Measurements from ENCODE around the gene HDAC9. TPM values are rescaled to one million over a fixed set of nuclear protein-coding genes. Genes with fewer than 3 reads are reported as not detected.

Gene HDAC9
- polyA plus RNA-seq: 10 to 100 TPM; 10.1 to 28.7 (median 18.1) TPM

DNA sequence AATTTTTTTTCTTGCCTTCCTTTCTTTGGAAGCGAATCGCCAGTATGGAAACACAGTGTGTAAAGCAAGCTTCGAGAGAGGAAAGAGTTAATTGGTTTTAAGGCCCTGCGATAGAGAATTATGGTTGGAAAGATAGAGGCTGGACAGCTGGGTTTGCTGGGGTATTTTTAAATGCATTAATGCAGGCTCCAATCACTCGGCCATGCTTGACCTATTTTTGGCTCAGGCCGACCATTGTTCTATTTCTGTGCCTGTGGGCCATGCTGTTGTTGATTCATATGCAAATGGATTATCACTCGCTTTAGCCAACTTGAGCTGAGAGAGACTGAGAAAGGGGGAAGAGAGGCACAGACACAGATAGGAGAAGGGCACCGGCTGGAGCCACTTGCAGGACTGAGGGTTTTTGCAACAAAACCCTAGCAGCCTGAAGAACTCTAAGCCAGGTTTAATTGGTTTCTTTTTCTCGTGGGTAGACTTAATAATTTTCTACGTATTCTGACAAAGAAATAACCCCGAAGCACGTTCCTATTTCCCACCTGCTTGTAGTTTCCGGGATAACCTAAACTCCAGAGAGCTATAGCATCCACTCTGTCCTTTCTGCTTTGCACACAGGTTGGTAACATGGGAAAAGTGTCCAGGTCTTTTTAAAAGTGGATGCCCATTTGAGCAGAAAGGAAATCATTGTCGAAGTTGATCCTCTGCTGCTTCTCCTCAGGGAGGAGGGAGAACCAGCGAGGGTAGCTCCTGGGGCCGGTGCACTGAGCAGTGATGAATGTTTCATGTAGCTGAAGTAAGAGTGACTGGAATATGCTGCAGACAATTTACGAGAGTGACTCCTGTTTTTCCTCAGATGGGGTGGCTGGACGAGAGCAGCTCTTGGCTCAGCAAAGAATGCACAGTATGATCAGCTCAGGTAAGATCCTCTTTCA lies at the start of gene HDAC9:
Gene HDAC9, plus strand, starts transcription at position 338 of the 929 bp plus-strand sequence. Its CDS starts 554 bp downstream, at position 892.
- Mint-ChIP-seq H3K4me3 (peak within 1 kb of the TSS; percentile 66 to 89 (median 79)), H3K27me3 (ENCODE audit: low read depth in 3 of 3) (no peaks in the 10 kb centered on the region), H3K27ac (peak within 1 kb of the TSS in 4 of 6 donors; percentile 0 to 55 (median 28)), H3K9me3 (no peaks in the 10 kb centered on the region), H3K36me3 (no peaks in the 10 kb centered on the region), H3K4me1 (peaks cover 28 to 42% of the 10 kb centered on the region in 2 donors)
- peak in 2 of 3 donors; percentile 1 to 5 for DNase-seq

DNA sequence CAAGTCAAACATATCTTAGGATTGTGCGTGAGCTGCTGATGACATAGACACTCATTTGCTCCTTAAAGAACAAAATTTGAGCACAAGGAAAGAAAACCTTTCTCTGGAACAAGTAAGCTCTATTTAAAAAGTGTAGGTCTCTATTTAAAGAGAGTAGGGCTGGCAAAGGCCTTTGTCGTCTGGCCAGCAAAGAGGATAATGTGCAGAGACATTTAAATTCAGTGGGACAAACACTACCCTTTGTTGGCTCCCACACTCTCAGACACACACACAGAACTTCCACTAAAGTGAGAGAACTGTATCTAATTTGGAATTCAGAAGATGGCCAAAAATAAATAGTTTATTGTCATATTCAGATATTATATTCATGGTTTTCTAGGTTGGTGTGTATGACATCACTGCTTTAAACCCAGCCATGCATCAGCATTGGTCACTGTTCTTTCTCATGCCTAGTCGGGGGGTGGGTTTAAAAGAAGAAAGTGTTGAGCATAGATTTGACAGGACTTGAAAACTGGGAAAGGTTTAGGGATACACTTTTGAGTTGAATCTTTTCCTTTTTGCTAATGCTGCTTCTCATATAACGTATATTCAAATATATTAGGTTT lies 49.5 kb upstream of the HDAC9 start:
- Mint-ChIP-seq H3K9me3 (no peaks in the 10 kb centered on the region), H3K27me3 (ENCODE audit: low read depth in 3 of 3) (peaks cover 0 to 2% (median 0%) of the 10 kb centered on the region in 3 donors), H3K4me3 (no peak overlapping the region), H3K36me3 (peaks cover 0 to 3% (median 3%) of the 10 kb centered on the region in 3 donors), H3K27ac (no peak overlapping the region), H3K4me1 (no peaks in the 10 kb centered on the region)
- no peak for DNase-seq

DNA sequence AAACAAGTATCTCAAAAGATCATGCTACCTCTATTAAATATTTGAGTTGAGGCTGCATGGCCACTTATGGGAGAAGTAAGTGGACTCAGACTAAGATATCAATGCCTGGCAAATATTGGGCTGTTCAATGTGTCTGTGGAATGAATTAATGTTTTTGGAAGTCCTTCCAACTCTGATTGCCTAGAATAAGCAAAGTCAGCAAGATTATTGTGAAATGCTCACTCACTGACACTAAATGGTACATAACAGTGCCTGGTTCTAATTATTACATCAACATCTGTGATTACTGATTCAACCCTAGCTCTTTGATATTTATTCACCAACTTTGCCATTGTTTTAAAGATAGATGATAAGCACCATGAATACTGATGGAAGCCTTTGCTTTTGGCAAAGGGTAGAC lies 45.5 kb upstream of the HDAC9 start:
- Mint-ChIP-seq H3K27ac (no peak overlapping the region), H3K9me3 (peaks cover 0 to 2% (median 0%) of the 10 kb centered on the region in 6 donors), H3K36me3 (peaks cover 0 to 4% (median 0%) of the 10 kb centered on the region in 3 donors), H3K27me3 (ENCODE audit: low read depth in 3 of 3) (no peaks in the 10 kb centered on the region), H3K4me1 (peaks cover 0 to 6% of the 10 kb centered on the region in 2 donors), H3K4me3 (no peak overlapping the region)
- no peak for DNase-seq

DNA sequence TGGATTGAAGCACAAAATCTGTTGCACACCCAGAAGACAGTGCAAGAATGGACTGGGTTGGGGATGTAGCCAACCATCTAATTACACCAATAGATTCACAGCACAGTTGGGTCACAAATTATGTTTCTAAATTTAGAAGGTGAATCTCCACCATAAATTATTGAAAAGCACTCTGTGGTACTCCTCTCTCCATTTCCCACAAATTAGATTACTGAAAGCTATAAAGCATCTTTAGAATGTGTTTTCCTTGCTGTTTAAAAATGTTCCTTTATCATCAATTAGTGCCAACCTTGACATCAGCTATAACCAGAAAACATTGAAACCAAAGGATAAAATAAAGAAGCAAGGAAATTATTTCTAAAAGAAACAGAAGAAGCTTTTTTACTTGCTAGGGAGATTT lies 39.9 kb upstream of the HDAC9 start:
- H3K4me1 Mint-ChIP-seq: peaks cover 16 to 30% of the 10 kb centered on the region in 2 donors
- no peak for DNase-seq
- H3K36me3 Mint-ChIP-seq: peaks cover 0 to 4% (median 0%) of the 10 kb centered on the region in 3 donors
- H3K4me3 Mint-ChIP-seq: no peak overlapping the region
- H3K9me3 Mint-ChIP-seq: peaks cover 0 to 2% (median 0%) of the 10 kb centered on the region in 6 donors
- H3K27me3 Mint-ChIP-seq (ENCODE audit: low read depth in 3 of 3): no peaks in the 10 kb centered on the region
- no peak overlapping the region for H3K27ac Mint-ChIP-seq

DNA sequence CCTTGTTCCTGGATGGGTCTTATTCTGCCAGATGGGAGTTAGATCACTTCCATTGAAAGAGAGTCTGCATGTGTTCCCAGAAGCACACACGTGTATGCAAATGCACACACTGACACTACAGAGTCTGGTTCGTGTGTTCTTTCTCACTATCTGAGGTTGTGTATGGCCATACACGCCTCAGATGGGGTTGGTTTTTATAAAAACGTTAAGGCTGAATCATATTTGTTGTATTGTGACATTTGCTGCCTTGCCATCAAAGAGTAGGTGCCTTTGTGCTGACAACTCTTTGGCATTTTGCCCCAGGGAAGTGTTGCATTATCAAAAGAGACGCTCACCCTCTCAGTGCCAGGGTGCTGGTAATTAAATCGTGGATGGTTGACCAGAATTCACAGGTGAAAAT lies 37.7 kb upstream of the HDAC9 start:
- no peak overlapping the region for H3K4me3 Mint-ChIP-seq

DNA sequence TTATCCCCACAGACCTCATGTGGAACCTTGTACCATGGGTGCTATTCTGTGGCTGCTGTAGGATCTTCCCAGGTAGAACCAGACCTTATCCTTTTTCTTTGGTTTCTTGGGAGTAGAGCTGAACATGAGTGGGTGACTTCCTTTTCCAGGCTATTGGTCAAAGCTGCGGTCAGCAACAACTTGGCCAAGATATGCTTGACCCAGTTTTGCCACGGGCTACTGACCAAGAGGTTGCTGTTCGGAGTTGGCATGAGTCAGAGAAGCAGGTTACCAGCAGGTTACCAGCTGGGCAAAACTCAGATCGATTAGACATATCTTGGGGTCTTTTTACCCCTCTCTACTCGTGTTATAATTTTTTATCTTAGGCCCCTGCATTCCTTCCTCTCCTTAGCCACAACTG lies 36.7 kb upstream of the HDAC9 start:
- no peak for DNase-seq
- Mint-ChIP-seq H3K4me1 (peaks cover 16 to 30% of the 10 kb centered on the region in 2 donors), H3K27me3 (ENCODE audit: low read depth in 3 of 3) (no peaks in the 10 kb centered on the region), H3K27ac (no peak overlapping the region), H3K36me3 (no peaks in the 10 kb centered on the region), H3K4me3 (peak overlapping the region in 1 of 5 donors; percentile 25), H3K9me3 (no peaks in the 10 kb centered on the region)

More for the DNA sequence above, 37.7 kb upstream of the HDAC9 start:
- H3K27me3 Mint-ChIP-seq (ENCODE audit: low read depth in 3 of 3): no peaks in the 10 kb centered on the region
- peaks cover 16 to 30% of the 10 kb centered on the region in 2 donors for H3K4me1 Mint-ChIP-seq
- no peaks in the 10 kb centered on the region for H3K9me3 Mint-ChIP-seq
- no peak for DNase-seq
- H3K27ac Mint-ChIP-seq: no peak overlapping the region
- no peaks in the 10 kb centered on the region for H3K36me3 Mint-ChIP-seq

DNA sequence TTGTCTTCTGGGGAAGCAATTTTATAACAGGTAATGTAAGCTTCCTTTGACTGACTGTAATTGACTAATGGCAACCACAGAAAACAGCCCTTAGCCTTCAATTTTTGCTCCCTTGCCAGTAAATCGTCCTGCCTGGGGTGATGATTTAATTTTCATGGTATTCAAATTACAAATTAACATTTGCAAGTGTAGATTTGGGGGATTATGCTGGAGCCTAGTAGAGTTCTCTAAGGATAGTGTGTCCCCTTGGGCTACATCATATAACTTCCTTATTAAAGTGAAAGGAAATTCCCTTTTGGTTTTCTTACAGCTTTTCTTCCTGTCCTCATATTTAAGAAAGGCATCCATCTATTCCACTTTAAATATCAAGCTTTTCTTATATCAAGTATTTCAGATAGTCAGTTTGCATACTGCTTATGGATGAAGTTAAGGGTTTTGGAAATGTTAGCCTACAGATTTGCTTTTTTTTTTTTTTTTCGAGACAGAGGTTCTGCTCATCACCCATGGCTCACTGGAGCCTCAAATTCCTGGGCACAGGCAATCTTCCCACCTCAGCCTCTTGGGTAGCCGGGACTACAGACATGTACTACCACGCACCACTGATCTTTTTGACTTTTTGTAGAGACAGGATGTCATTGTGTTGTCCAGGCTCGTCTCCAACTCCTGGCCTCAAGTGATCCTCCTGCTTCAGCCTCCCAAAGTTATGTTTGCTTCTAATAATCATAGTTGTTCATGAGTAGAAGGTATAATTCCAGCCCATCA lies 35.9 kb upstream of the HDAC9 start:
- no peak for DNase-seq
- peak overlapping the region in 1 of 5 donors; percentile 11 for H3K4me3 Mint-ChIP-seq
- H3K36me3 Mint-ChIP-seq: no peaks in the 10 kb centered on the region
- H3K9me3 Mint-ChIP-seq: no peaks in the 10 kb centered on the region
- peaks cover 16 to 28% of the 10 kb centered on the region in 2 donors for H3K4me1 Mint-ChIP-seq
- no peaks in the 10 kb centered on the region for H3K27me3 Mint-ChIP-seq (ENCODE audit: low read depth in 3 of 3)
- H3K27ac Mint-ChIP-seq: no peak overlapping the region

DNA sequence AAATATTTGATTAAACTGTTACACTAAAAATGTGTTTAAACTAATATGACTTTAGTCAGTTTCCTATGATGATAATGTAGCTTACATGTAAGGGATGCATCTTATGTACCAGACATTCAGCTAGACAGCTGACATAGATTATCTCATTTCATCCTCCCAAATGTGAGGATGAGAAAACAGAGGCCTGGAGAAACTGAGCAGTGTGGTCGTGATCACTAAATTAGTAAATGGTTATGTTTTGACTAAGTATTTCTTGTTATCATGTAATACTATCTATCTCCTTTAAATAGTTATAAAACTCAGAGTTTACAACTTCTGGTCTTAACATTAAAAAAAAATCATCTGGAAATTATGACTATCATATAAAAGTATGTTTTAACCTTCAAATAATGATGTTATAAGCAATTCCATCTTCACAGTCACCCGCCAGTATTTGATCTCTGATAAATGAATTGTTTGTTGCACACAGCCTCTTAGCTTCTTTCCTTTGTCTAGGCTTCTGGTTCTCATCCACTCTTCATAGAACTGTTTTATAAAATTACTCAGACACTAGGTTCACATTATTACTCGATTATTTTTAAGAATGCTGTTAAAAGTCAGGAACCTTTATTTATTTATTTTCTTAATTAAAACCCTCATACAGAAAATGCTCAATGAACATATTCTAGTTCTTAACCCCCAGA lies 33.6 kb upstream of the HDAC9 start:
- Mint-ChIP-seq H3K4me3 (no peak overlapping the region), H3K9me3 (no peaks in the 10 kb centered on the region), H3K36me3 (no peaks in the 10 kb centered on the region), H3K4me1 (peaks cover 30 to 42% of the 10 kb centered on the region in 2 donors), H3K27ac (no peak overlapping the region), H3K27me3 (ENCODE audit: low read depth in 3 of 3) (no peaks in the 10 kb centered on the region)
- DNase-seq: no peak

DNA sequence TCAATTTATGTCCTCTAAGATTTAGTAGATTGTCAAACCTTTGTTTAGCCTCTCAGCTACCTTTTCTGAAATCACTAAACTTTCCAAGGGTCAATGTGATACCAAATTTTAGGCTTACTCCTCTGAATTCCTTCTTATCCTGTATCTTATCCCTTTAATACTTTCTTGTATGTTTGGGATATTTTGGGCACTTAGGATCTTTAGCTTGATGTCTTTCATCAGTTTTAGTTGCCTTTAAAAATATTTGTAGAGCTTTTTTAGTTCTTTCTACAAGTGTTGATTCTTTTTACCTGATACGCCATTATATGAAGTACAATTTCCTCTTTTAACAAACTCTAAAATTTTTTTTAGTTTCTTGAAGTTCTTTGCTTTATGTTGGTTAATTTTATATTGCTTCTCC lies 30.7 kb upstream of the HDAC9 start:
- H3K27ac Mint-ChIP-seq: no peak overlapping the region
- H3K4me1 Mint-ChIP-seq: peaks cover 20 to 34% of the 10 kb centered on the region in 2 donors

DNA sequence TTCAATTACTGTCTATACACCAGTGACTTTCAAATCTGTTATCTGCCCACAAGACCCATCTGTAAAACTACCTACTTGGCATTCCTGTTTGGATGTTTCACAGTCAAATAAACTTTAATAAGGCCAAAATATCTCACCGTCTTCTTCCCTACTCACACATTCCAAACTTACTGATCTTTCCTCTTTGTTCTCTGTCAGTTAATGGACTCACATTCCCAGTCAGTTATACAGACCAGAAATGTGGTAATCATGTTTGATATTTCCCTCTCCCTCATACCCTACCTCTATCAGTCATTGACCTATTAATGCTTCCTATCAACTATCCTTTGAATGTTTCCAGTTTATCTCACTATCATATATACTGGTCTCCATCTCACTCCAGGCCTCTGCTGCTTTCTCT lies 28.5 kb upstream of the HDAC9 start:
- Mint-ChIP-seq H3K4me3 (no peak overlapping the region), H3K36me3 (no peaks in the 10 kb centered on the region), H3K9me3 (no peaks in the 10 kb centered on the region), H3K4me1 (peaks cover 18 to 32% of the 10 kb centered on the region in 2 donors), H3K27me3 (ENCODE audit: low read depth in 3 of 3) (no peaks in the 10 kb centered on the region), H3K27ac (no peak overlapping the region)
- no peak for DNase-seq

More for the DNA sequence above, 30.7 kb upstream of the HDAC9 start:
- Mint-ChIP-seq H3K27me3 (ENCODE audit: low read depth in 3 of 3) (no peaks in the 10 kb centered on the region), H3K9me3 (no peaks in the 10 kb centered on the region), H3K4me3 (no peak overlapping the region), H3K36me3 (no peaks in the 10 kb centered on the region)
- DNase-seq: no peak

DNA sequence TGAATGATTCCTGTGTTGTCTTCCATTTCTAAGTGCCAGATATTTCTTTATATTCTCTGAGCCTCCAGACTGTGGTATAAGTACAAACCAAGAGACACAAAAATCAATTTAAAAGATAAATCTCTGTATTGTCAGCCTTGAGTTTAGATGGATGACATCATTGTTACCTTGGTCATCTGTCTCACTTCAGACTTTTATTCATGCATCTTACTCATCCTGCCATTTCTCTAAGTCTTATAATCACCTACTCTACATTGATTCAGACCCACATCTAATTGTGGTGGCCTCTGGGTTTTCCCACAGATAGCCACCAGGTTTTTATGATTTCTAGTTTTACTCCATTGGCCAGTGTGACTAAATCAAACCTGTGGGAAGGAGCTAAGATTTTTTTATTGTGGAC lies 26.8 kb upstream of the HDAC9 start:
- Mint-ChIP-seq H3K36me3 (no peaks in the 10 kb centered on the region), H3K27ac (no peak overlapping the region), H3K27me3 (ENCODE audit: low read depth in 3 of 3) (peaks cover 0 to 2% (median 0%) of the 10 kb centered on the region in 3 donors), H3K9me3 (no peaks in the 10 kb centered on the region), H3K4me3 (no peak overlapping the region), H3K4me1 (peaks cover 18 to 32% of the 10 kb centered on the region in 2 donors)
- DNase-seq: no peak

DNA sequence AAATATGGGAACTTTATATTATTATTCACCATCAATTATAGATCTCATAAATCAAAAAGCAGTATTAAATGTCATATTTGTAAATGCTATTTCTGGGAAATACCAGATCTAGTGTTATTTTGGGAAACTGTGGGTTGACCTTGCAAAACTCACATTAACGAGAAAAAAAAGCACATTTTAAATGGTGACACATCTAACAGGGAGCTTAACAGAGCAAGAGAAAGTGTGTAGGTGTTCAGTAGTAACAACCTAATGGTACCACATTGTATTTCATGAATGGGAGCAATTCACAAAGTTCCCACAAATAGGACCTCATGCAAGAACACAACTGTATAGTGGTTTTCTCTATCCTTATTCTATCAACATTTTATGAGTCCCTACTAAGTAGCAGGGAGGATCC lies 26.2 kb upstream of the HDAC9 start:
- no peaks in the 10 kb centered on the region for H3K9me3 Mint-ChIP-seq
- no peaks in the 10 kb centered on the region for H3K36me3 Mint-ChIP-seq
- no peak for DNase-seq
- peaks cover 0 to 2% (median 0%) of the 10 kb centered on the region in 3 donors for H3K27me3 Mint-ChIP-seq (ENCODE audit: low read depth in 3 of 3)
- no peak overlapping the region for H3K27ac Mint-ChIP-seq
- no peak overlapping the region for H3K4me3 Mint-ChIP-seq
- peaks cover 18 to 32% of the 10 kb centered on the region in 2 donors for H3K4me1 Mint-ChIP-seq

DNA sequence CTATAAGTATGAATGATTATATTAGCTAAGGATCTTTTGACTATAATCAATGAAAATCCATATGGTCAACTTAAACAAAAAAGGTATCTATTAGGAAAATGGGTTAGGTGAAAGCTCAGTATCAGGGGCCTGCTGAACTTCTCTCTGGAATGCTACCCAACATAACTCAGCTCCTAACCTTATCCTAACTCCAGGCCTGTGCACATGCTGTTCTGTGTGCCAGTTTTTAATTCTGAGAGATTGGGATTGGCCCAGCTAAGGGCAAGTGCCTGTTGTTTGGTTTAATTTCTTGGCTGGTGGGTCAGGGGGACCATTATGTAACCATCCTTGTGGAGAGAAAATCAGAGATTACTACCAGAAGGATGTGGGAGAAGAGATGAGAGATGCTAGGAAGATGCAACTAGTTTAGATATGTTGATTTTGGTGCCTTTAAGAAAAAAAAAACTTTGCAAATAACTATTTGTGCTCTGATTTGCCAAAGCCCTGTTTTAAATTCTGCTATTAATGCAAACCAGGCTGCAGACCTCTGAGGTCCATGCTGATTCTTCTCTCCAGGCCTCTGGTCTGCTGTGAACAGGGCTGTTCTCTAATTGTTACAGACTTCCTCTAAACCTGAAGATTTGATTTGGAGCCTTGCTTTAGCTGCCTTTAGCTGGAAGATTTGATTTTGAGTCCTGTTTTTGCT lies 23.9 kb upstream of the HDAC9 start:
- H3K36me3 Mint-ChIP-seq: no peaks in the 10 kb centered on the region
- no peak overlapping the region for H3K27ac Mint-ChIP-seq
- H3K27me3 Mint-ChIP-seq (ENCODE audit: low read depth in 3 of 3): peaks cover 0 to 2% (median 0%) of the 10 kb centered on the region in 3 donors
- DNase-seq: no peak
- no peak overlapping the region for H3K4me3 Mint-ChIP-seq
- peaks cover 7 to 17% of the 10 kb centered on the region in 2 donors for H3K4me1 Mint-ChIP-seq
- no peaks in the 10 kb centered on the region for H3K9me3 Mint-ChIP-seq

Measured in immature natural killer cell (primary cell).